ENCODE data around the gene ECE1. TPM values are rescaled to one million over a fixed set of nuclear protein-coding genes. Genes with fewer than 3 reads are reported as not detected.

Gene ECE1
- total and polyA plus RNA-seq, 2 of the 4 experiments (the other 2 are of a cell fraction) = 61.8 to 124 TPM

GRCh38 chr1:21176586-21177555 lies 113.4 kb downstream of the ECE1 start, which contains the start of gene EIF4G3:
TSS of gene EIF4G3 (minus strand) at chr1:21176897. CDS start at chr1:21002742, 174,155 bp downstream.
- H4K91ac ChIP-seq (ENCODE audit: insufficient read depth, low read depth, low read length) = peak within 1 kb of the TSS; percentile 82
- DNase-seq (peak; percentile 94), ATAC-seq (ENCODE audit: low read depth) (peak; percentile 97)
- peak within 1 kb of the TSS; percentile 82 for H3K14ac ChIP-seq (replicated peaks; ENCODE audit: low read depth, low read length)
- peak within 1 kb of the TSS; percentile 92 for H3K27ac ChIP-seq (ENCODE audit: insufficient read depth, low read length)
- peaks cover 12% of the 10 kb centered on the region; the same call in 1 of the 2 replicates for H4K20me1 ChIP-seq (ENCODE audit: insufficient read depth, low read length)
- intact Hi-C loops (cut with micrococcal nuclease) (loop anchor here (1.0 to 10.0 kb wide), 3 partner anchors 312 to 480 kb away; partner anchors contain the start of gene HP1BP3), in situ Hi-C loops (cut with MboI; ENCODE audit: low sequenced_read_pairs) (no loop called here), dilution Hi-C loops (cut with HindIII; ENCODE audit: low sequenced_read_pairs, unreplicated experiment) (no loop called here)
- 5% methylated on average over 49 of the region's 90 CpGs; no CpG with 5 or more reads in 1 of the 2 experiments for WGBS, 2 experiments (ENCODE audit: extremely low coverage in 2 of 2, insufficient read length in 1 of 2)
- TF ChIP-seq POLR2A (IDR thresholded peaks at IDR 0.05; ENCODE audit: low read depth, low read length) = peak; percentile 90
- TF ChIP-seq MAZ (IDR thresholded peaks at IDR 0.05; ENCODE audit: borderline replicate concordance, low read depth, low read length) = peak; percentile 72; the same call in 1 of the 2 replicates
- TF ChIP-seq NFE2L2 (IDR thresholded peaks at IDR 0.05; ENCODE audit: low read depth, low read length) = 0 out of 2 replicates have a peak, but pooled peaks have one; percentile 1
- TF ChIP-seq ELK1 (IDR thresholded peaks at IDR 0.05; ENCODE audit: borderline replicate concordance, low read depth, low read length) = no peak
- TF ChIP-seq SMC3 (IDR thresholded peaks at IDR 0.05; ENCODE audit: low read depth, low read length) = no peak
- no peak; the same call in 1 of the 2 replicates for TF ChIP-seq MXI1 (IDR thresholded peaks at IDR 0.05; ENCODE audit: borderline replicate concordance, low read depth, low read length)
- H4K8ac ChIP-seq (ENCODE audit: low read depth in 2 of 2, low read length in 2 of 2) = peak within 1 kb of the TSS; percentile 92 to 94
- peak within 1 kb of the TSS; percentile 99 for H3K4me2 ChIP-seq (ENCODE audit: low read depth, low read length)
- peak within 1 kb of the TSS; percentile 72 for H2BK120ac ChIP-seq (ENCODE audit: low read depth, low read length)
- peak within 1 kb of the TSS; percentile 94 for H2AFZ ChIP-seq (replicated peaks; ENCODE audit: low read length, poor library complexity)
- BruUV-seq (replicated peaks) = no TSS peak
- H2AK5ac ChIP-seq (ENCODE audit: low read depth, low read length) = peak within 1 kb of the TSS; percentile 29; the same call in 1 of the 2 replicates
- H2BK5ac ChIP-seq (ENCODE audit: low read depth, low read length, poor library complexity, severe bottlenecking) = peak within 1 kb of the TSS; percentile 89
- H2BK15ac ChIP-seq (ENCODE audit: low read depth, low read length) = peak within 1 kb of the TSS; percentile 61; the same call in 1 of the 3 replicates
- ChIA-PET POLR2A (ENCODE audit: unreplicated experiment) (no interaction called here), CTCF (no interaction called here)
- no peaks in the 10 kb centered on the region for H3K27me3 ChIP-seq (ENCODE audit: control insufficient read depth, insufficient read depth, low read length)
- peak within 1 kb of the TSS; percentile 97 for H3K4me3 ChIP-seq (ENCODE audit: insufficient read depth, low read depth, low read length)
- H3K9ac ChIP-seq (ENCODE audit: low read depth, low read length) = peak within 1 kb of the TSS; percentile 98
- H2AK9ac ChIP-seq (replicated peaks; ENCODE audit: low read depth, low read length, poor library complexity) = peak within 1 kb of the TSS; percentile 84
- peak within 1 kb of the TSS; percentile 93 for H3K18ac ChIP-seq (ENCODE audit: low read depth, low read length)
- peaks cover 5% of the 10 kb centered on the region for H3K9me1 ChIP-seq (ENCODE audit: insufficient read depth, low read length)
- peak within 1 kb of the TSS; percentile 77 for H3K4ac ChIP-seq (ENCODE audit: low read depth, low read length)
- H3K9me3 ChIP-seq (ENCODE audit: control insufficient read depth, insufficient read depth, low read length) = no peaks in the 10 kb centered on the region
- H3K23ac ChIP-seq (ENCODE audit: low read depth, low read length) = peak within 1 kb of the TSS; percentile 95
- H2BK20ac ChIP-seq (ENCODE audit: low read depth, low read length) = peak within 1 kb of the TSS; percentile 5
- peaks cover 4 to 28% of the 10 kb centered on the region in 2 experiments; a peak in 2 of 4 replicates for H3K79me1 ChIP-seq (ENCODE audit: low read depth in 1 of 2, low read length in 2 of 2)
- H3K4me1 ChIP-seq (ENCODE audit: control insufficient read depth, insufficient read depth, low read length) = peaks cover 3% of the 10 kb centered on the region; the same call in 1 of the 2 replicates
- H3K56ac ChIP-seq (ENCODE audit: extremely low read depth, insufficient read depth, low read length) = peak within 1 kb of the TSS; percentile 63
- H3K36me3 ChIP-seq (ENCODE audit: control insufficient read depth, insufficient read depth, low read length) = peaks cover 2% of the 10 kb centered on the region; the same call in 1 of the 2 replicates
- H4K5ac ChIP-seq (ENCODE audit: low read depth, low read length) = peak within 1 kb of the TSS; percentile 87

All from IMR-90 (cell line).